GM10266 (cell line): ENCODE measurements around the gene UBTD2.

Source experiments
- DNase-seq: peaks from one replicate; pipeline ENCODE4 v3.0.0; 2012; ENCODE audit errors: extremely low spot score
- TF ChIP-seq, protein P1 (sequence below): IDR thresholded peaks from 2 replicates; pipeline ENCODE4 v1.5.1; 2012; ENCODE audit warnings: mild to moderate bottlenecking, low read depth; ENCODE audit not compliant: control insufficient read depth, insufficient read depth; ENCODE audit errors: missing control alignments

UBTD2 gene

GRCh38 chr5:172280929-172281328, 2.6 kb downstream of the UBTD2 start:
- DNase-seq, result no peak

GRCh38 chr5:172280317-172280716, 3.2 kb downstream of the UBTD2 start:
- TF ChIP-seq, protein P1, sequence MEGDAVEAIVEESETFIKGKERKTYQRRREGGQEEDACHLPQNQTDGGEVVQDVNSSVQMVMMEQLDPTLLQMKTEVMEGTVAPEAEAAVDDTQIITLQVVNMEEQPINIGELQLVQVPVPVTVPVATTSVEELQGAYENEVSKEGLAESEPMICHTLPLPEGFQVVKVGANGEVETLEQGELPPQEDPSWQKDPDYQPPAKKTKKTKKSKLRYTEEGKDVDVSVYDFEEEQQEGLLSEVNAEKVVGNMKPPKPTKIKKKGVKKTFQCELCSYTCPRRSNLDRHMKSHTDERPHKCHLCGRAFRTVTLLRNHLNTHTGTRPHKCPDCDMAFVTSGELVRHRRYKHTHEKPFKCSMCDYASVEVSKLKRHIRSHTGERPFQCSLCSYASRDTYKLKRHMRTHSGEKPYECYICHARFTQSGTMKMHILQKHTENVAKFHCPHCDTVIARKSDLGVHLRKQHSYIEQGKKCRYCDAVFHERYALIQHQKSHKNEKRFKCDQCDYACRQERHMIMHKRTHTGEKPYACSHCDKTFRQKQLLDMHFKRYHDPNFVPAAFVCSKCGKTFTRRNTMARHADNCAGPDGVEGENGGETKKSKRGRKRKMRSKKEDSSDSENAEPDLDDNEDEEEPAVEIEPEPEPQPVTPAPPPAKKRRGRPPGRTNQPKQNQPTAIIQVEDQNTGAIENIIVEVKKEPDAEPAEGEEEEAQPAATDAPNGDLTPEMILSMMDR, result no peak
- no peak for DNase-seq

More at GRCh38 chr5:172280929-172281328, 2.6 kb downstream of the UBTD2 start:
- TF ChIP-seq, protein P1, result no peak

DNA sequence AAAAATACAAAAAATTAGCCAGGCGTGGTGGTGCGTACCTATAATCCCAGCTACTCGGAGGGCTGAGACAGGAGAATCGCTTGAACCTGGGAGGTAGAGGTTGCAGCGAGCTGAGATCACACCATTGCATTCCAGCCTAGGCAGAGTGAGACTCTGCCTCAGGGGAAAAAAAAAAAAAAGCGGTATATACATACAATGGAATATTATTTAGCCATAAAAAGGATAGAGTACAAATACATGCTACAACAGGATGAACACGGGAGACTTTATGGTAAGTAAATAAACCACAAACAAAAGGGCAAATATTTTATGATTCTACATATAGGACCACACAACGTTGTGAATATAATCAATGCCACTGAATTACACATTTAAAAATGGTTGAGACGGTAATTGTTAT, 5.2 kb downstream of the UBTD2 start:
- TF ChIP-seq, protein P1, result no peak
- no peak for DNase-seq

DNA sequence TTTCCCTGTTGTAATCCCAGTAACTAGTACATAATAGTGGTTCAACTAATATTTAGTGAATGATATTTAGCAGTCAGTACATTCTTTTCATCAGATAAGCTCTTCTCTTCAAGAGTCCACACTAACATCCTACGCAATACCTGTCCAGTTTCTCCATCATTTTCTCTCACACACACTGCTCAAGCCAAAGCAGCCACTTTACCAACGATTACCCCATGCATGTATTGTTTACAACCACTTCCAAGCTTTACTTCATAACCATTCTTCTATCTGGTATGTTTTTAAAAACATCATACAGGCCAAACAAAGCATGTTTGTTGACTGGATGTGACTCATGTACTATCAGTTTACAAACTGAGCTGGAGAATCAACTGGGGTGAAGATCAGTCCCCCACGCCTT, 7.3 kb downstream of the UBTD2 start:
- no peak for DNase-seq
- TF ChIP-seq, protein P1, result no peak

GRCh38 chr5:172274951-172275753, 8.4 kb downstream of the UBTD2 start:
- TF ChIP-seq, protein P1, result no peak
- DNase-seq, result no peak

GRCh38 chr5:172267943-172268342, 15.6 kb downstream of the UBTD2 start:
- TF ChIP-seq, protein P1, result no peak

GRCh38 chr5:172266676-172267092, 16.9 kb downstream of the UBTD2 start:
- TF ChIP-seq, protein P1, result no peak

More at GRCh38 chr5:172267943-172268342, 15.6 kb downstream of the UBTD2 start:
- no peak for DNase-seq

More at GRCh38 chr5:172266676-172267092, 16.9 kb downstream of the UBTD2 start:
- no peak for DNase-seq
